B cell (primary cell): ENCODE measurements around the gene C6orf132. TPM values are rescaled to one million over a fixed set of nuclear protein-coding genes. Genes with fewer than 3 reads are reported as not detected.

ENCODE experiments used
- ATAC-seq: fragments of 200-7000 bp; cut with Tn5 transposase; one replicate; pipeline ENCODE4 v1.10.0; 2021; ENCODE audit warnings: low read depth, mild to moderate bottlenecking, moderate number of reproducible peaks, moderate library complexity
- CTCF ChIA-PET: fragments of 350-600 bp; sonication (Branson Sonifier 250); formaldehyde crosslinking; loops from one replicate; lab custom pipeline; 2021; ENCODE audit warnings: antibody characterized with exemption, inconsistent platforms; lab: Charles Lee
- POLR2A ChIA-PET: fragments of 350-600 bp; sonication (Branson Sonifier 250); formaldehyde crosslinking; loops from one replicate; lab custom pipeline; 2021; ENCODE audit warnings: antibody characterized with exemption; lab: Charles Lee
- DNase-seq: peaks from one replicate; pipeline ENCODE4 v3.0.0; 2013
- H2AFZ ChIP-seq: 2 replicates; pipeline ENCODE4 v1.6.1; 2012; ENCODE audit warnings: mild to moderate bottlenecking, low read depth, low read length; ENCODE audit not compliant: insufficient read depth, poor library complexity, severe bottlenecking
- H3K27ac ChIP-seq, 2 donors: 1 replicate in 1 of 2; 2 replicates in 1 of 2; pipeline ENCODE4 v1.5.1; 2012 to 2013; ENCODE audit warnings: low read length in 2 of 2, mild to moderate bottlenecking in 2 of 2, moderate library complexity in 1 of 2
- H3K27me3 ChIP-seq, 4 experiments: fragments of 200-600 bp in 1 of 4; sonication (generic) in 1 of 4; replicated peaks in 1 of 4; 1 replicate in 2 of 4; 2 replicates in 2 of 4; pipeline versions ENCODE4 v1.6.1 to v1.7.0; 2013 to 2016; ENCODE audit warnings: low read length in 3 of 4, mild to moderate bottlenecking in 2 of 4, mixed read lengths in 1 of 4, moderate library complexity in 1 of 4; ENCODE audit not compliant: insufficient read depth in 4 of 4, control insufficient read depth in 3 of 4; ENCODE audit errors: control extremely low read depth in 1 of 4
- H3K36me3 ChIP-seq, 2 experiments: replicated peaks in 1 of 2; 1 replicate in 1 of 2; 2 replicates in 1 of 2; pipeline versions ENCODE4 v1.6.1 to v1.7.1; 2013; ENCODE audit warnings: low read length in 1 of 2; ENCODE audit not compliant: insufficient read depth in 2 of 2, control insufficient read depth in 1 of 2; ENCODE audit errors: control extremely low read depth in 1 of 2, extremely low read depth in 1 of 2
- H3K4me1 ChIP-seq, 2 donors: fragments of 200-600 bp in 1 of 2; sonication (generic) in 1 of 2; 1 replicate in 1 of 2; 2 replicates in 1 of 2; pipeline versions ENCODE4 v1.5.1 to v1.6.1; 2013 to 2017; ENCODE audit warnings: low read length in 2 of 2; ENCODE audit not compliant: control insufficient read depth in 2 of 2, insufficient read depth in 2 of 2
- H3K4me2 ChIP-seq: replicated peaks from 2 replicates; pipeline ENCODE3; 2012; ENCODE audit warnings: mild to moderate bottlenecking, low read depth, low read length; ENCODE audit not compliant: poor library complexity, severe bottlenecking
- H3K4me3 ChIP-seq, 5 experiments: fragments of 200-600 bp in 1 of 5; sonication (generic) in 1 of 5; 1 replicate in 3 of 5; 2 replicates in 2 of 5; pipeline versions ENCODE4 v1.5.1 to v1.7.0; 2011 to 2016; ENCODE audit warnings: low read length in 4 of 5, mild to moderate bottlenecking in 4 of 5, low read depth in 2 of 5, control low read depth in 1 of 5, moderate library complexity in 1 of 5; ENCODE audit not compliant: insufficient read depth in 1 of 5; ENCODE audit errors: control extremely low read depth in 1 of 5, extremely low read depth in 1 of 5
- H3K79me2 ChIP-seq: fragments of 200-600 bp; sonication (generic); one replicate; pipeline ENCODE4 v1.6.0; 2016; ENCODE audit warnings: low read length; ENCODE audit not compliant: control insufficient read depth, insufficient read depth
- H3K9ac ChIP-seq: fragments of 200-600 bp; sonication (generic); 2 replicates; pipeline ENCODE4 v1.6.1; 2017; ENCODE audit warnings: mild to moderate bottlenecking, low read length, moderate library complexity
- H3K9me3 ChIP-seq, 3 donors: one replicate each; pipeline versions ENCODE4 v1.6.1 to v1.7.1; 2013; ENCODE audit warnings: low read length in 2 of 3; ENCODE audit not compliant: control insufficient read depth in 2 of 3, insufficient read depth in 1 of 3; ENCODE audit errors: control extremely low read depth in 1 of 3
- H4K20me1 ChIP-seq: 2 replicates; pipeline ENCODE4 v1.6.0; 2012; ENCODE audit warnings: mild to moderate bottlenecking, low read length; ENCODE audit not compliant: insufficient read depth, control insufficient read depth, poor library complexity, severe bottlenecking
- H3K27ac Mint-ChIP-seq: one replicate; pipeline ENCODE4 v1.8.0; 2021; ENCODE audit warnings: mixed read lengths
- H3K27me3 Mint-ChIP-seq: one replicate; pipeline ENCODE4 v1.8.0; 2021; ENCODE audit warnings: mixed read lengths
- H3K4me1 Mint-ChIP-seq: one replicate; pipeline ENCODE4 v1.8.0; 2021; ENCODE audit warnings: mixed read lengths
- H3K4me3 Mint-ChIP-seq: one replicate; pipeline ENCODE4 v1.8.0; 2021; ENCODE audit warnings: mixed read lengths
- H3K9me3 Mint-ChIP-seq: one replicate; pipeline ENCODE4 v1.8.0; 2022; ENCODE audit warnings: mixed read lengths; ENCODE audit not compliant: insufficient read depth
- CTCF ChIP-seq: fragments of 200-600 bp; IDR thresholded peaks from one replicate; pipeline ENCODE4 v1.8.0; 2022; ENCODE audit warnings: antibody characterized with exemption, mild to moderate bottlenecking
- EZH2 ChIP-seq: IDR thresholded peaks from 2 replicates; pipeline ENCODE4 v1.6.1; 2012; ENCODE audit warnings: borderline replicate concordance, low read depth, mild to moderate bottlenecking, moderate library complexity, low read length; ENCODE audit not compliant: insufficient read depth, poor library complexity, severe bottlenecking
- WGBS: methylation state at CpG from one replicate; pipeline ENCODE4 v1.1.5; 2013; ENCODE audit warnings: missing lambda C conversion rate; ENCODE audit not compliant: insufficient coverage; 5-methylcytosine and 5-hydroxymethylcytosine counted together
- intact Hi-C: fragments of 100-400 bp; cut with micrococcal nuclease; formaldehyde crosslinking; loops from one replicate; pipeline ENCODE4 v1.10.0; 2022
- polyA plus RNA-seq: library from polyadenylated mRNA; depleted of rRNA; stranded (reverse); fragments of >200 nt; gene quantifications from 2 replicates; pipeline ENCODE4 v1.2.3, GENCODE V29; 2012
- total RNA-seq, 2 donors: library from RNA; stranded (reverse); fragments of 120-200 nt in 1 of 2; gene quantifications; 1 replicate in 1 of 2; 2 replicates in 1 of 2; pipeline versions ENCODE4 v1.2.3 to v1.2.4, GENCODE V29; 2013 to 2022

Gene C6orf132
- total and polyA plus RNA-seq, 2 donors (not counting 1 experiment from before 2014, with no cell fraction given), result 0.05 TPM; not detected in 1

GRCh38 chr6:42159431-42160024 is 17.1 kb upstream of the C6orf132 start:
- no peak for TF ChIP-seq EZH2
- TF ChIP-seq CTCF, result no peak
- CTCF ChIA-PET, result no interaction called here
- no peak overlapping the region for H3K4me3 ChIP-seq
- no peak for DNase-seq
- no peaks in the 10 kb centered on the region for H3K9me3 Mint-ChIP-seq
- no peak overlapping the region for H3K4me2 ChIP-seq
- 25% methylated on average over 2 of the region's 4 CpGs for WGBS
- H3K36me3 ChIP-seq, result no peaks in the 10 kb centered on the region
- peaks cover 16% of the 10 kb centered on the region for H3K27me3 Mint-ChIP-seq
- no peak for ATAC-seq
- H3K4me1 Mint-ChIP-seq, result no peaks in the 10 kb centered on the region
- H3K4me3 Mint-ChIP-seq, result no peak overlapping the region
- POLR2A ChIA-PET, result no interaction called here
- no peak overlapping the region for H3K9ac ChIP-seq
- no peak overlapping the region for H2AFZ ChIP-seq
- H3K27ac Mint-ChIP-seq, result no peak overlapping the region
- no peaks in the 10 kb centered on the region for H3K4me1 ChIP-seq
- H4K20me1 ChIP-seq, result no peaks in the 10 kb centered on the region
- no peaks in the 10 kb centered on the region for H3K9me3 ChIP-seq
- no peak overlapping the region for H3K27ac ChIP-seq
- intact Hi-C loops, result no loop called here
- H3K79me2 ChIP-seq, result no peaks in the 10 kb centered on the region
- peaks cover 0 to 6% (median 0%) of the 10 kb centered on the region in 4 experiments for H3K27me3 ChIP-seq

GRCh38 chr6:42158631-42159030 is 16.2 kb upstream of the C6orf132 start:
- CTCF ChIA-PET, result no interaction called here
- no peak overlapping the region for H3K27ac Mint-ChIP-seq

More at GRCh38 chr6:42158631-42159030, 16.2 kb upstream of the C6orf132 start:
- DNase-seq (no peak), ATAC-seq (no peak)
- Histone ChIP-seq H3K4me3 (no peak overlapping the region), H4K20me1 (no peaks in the 10 kb centered on the region), H3K9me3 (no peaks in the 10 kb centered on the region), H3K9ac (no peak overlapping the region), H3K36me3 (no peaks in the 10 kb centered on the region), H3K4me1 (no peaks in the 10 kb centered on the region), H3K27ac (no peak overlapping the region), H3K79me2 (no peaks in the 10 kb centered on the region), H2AFZ (no peak overlapping the region), H3K27me3 (peaks cover 0 to 6% (median 0%) of the 10 kb centered on the region in 4 experiments), H3K4me2 (no peak overlapping the region)
- TF ChIP-seq CTCF, result no peak
- TF ChIP-seq EZH2, result no peak
- intact Hi-C loops, result no loop called here
- H3K9me3 Mint-ChIP-seq, result no peaks in the 10 kb centered on the region
- no peaks in the 10 kb centered on the region for H3K4me1 Mint-ChIP-seq
- 100% methylated on average over 1 of the region's 2 CpGs for WGBS
- H3K4me3 Mint-ChIP-seq, result no peak overlapping the region
- peaks cover 16% of the 10 kb centered on the region for H3K27me3 Mint-ChIP-seq
- POLR2A ChIA-PET, result no interaction called here
